ENCODE measurements around the gene PCK2.

PCK2 gene

GRCh38 chr14:24064856-24065255 lies 29.3 kb upstream of the PCK2 start:
- Histone ChIP-seq H3K36me3 (ENCODE audit: control insufficient read depth, insufficient read depth, low read length) (no peaks in the 10 kb centered on the region), H3K4me1 (ENCODE audit: control insufficient read depth, insufficient read depth, low read length) (no peaks in the 10 kb centered on the region), H3K27me3 (ENCODE audit: control insufficient read depth, insufficient read depth, low read length) (no peaks in the 10 kb centered on the region), H3K4me3 (ENCODE audit: low read length) (no peak overlapping the region), H3K27ac (ENCODE audit: low read depth, low read length) (no peak overlapping the region), H3K9ac (ENCODE audit: low read length) (no peak overlapping the region)

DNA sequence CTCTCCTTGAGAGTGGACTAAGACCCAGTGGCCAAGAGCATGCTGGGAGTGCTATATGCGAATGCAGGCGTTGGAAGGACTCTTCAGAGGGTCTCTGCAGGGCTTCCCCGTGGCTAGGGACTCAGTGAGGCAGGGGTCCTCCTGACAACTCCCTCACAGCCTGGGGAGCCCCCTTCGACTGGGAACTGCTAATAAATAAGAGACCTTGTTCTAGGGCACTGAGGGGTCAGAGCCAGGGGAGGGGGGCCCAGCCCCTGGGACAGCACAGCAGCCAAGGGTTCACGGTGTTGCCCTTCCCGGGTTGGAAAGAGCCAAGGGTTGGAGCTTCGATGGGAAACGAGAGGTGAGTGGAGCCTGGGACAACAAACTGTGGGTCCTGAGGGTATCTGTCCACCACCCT lies 28.7 kb upstream of the PCK2 start:
- Histone ChIP-seq H3K4me1 (ENCODE audit: control insufficient read depth, insufficient read depth, low read length) (no peaks in the 10 kb centered on the region), H3K4me3 (ENCODE audit: low read length) (no peak overlapping the region), H3K27ac (ENCODE audit: low read depth, low read length) (no peak overlapping the region), H3K27me3 (ENCODE audit: control insufficient read depth, insufficient read depth, low read length) (no peaks in the 10 kb centered on the region), H3K36me3 (ENCODE audit: control insufficient read depth, insufficient read depth, low read length) (no peaks in the 10 kb centered on the region), H3K9ac (ENCODE audit: low read length) (no peak overlapping the region)

- Histone ChIP-seq H3K36me3 (ENCODE audit: control insufficient read depth, insufficient read depth, low read length) (no peaks in the 10 kb centered on the region), H3K27ac (ENCODE audit: low read depth, low read length) (no peak overlapping the region), H3K9ac (ENCODE audit: low read length) (no peak overlapping the region), H3K4me1 (ENCODE audit: control insufficient read depth, insufficient read depth, low read length) (no peaks in the 10 kb centered on the region), H3K27me3 (ENCODE audit: control insufficient read depth, insufficient read depth, low read length) (no peaks in the 10 kb centered on the region), H3K4me3 (ENCODE audit: low read length) (no peak overlapping the region)
Observed at GRCh38 chr14:24066496-24067132, 27.5 kb upstream of the PCK2 start.

GRCh38 chr14:24067133-24068082 lies 26.7 kb upstream of the PCK2 start:
- Histone ChIP-seq H3K27me3 (ENCODE audit: control insufficient read depth, insufficient read depth, low read length) (no peaks in the 10 kb centered on the region), H3K4me3 (ENCODE audit: low read length) (no peak overlapping the region), H3K4me1 (ENCODE audit: control insufficient read depth, insufficient read depth, low read length) (no peaks in the 10 kb centered on the region), H3K27ac (ENCODE audit: low read depth, low read length) (no peak overlapping the region), H3K9ac (ENCODE audit: low read length) (no peak overlapping the region), H3K36me3 (ENCODE audit: control insufficient read depth, insufficient read depth, low read length) (no peaks in the 10 kb centered on the region)

DNA sequence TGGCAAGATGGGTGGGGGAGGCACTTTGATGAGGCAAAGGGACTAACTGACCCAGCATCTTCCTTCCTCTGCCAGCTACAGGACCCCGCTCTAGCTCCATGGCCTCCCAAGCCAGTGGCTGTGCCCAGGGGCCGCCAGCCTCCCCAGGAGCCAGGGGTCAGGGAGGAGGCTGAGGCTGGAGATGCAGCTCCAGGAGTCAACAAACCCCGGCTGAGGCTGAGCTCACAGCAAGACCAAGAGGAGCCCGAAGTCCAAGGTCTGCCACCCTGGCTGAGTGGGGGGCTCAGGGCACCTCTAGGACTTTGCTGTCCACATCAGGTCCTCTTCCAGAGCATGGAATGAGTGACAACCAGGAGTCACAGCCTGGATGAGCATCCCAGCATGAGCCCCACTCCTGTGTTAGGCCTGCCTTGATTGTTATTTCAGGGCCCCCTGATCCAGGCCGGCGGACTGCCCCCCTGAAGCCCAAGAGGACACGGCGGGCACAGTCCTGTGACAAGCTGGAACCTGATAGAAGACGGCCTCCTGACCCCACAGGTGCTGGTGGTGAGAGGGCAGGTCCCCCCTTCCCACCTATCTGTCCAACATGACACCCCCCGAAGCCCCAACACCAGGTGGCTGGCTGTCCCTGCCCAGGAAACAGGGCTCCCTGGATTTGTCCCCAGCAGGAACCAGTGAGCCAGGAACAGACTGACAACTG lies 25.2 kb upstream of the PCK2 start:
- no peak overlapping the region for H3K27ac ChIP-seq (ENCODE audit: low read depth, low read length)
- no peaks in the 10 kb centered on the region for H3K36me3 ChIP-seq (ENCODE audit: control insufficient read depth, insufficient read depth, low read length)
- no peak overlapping the region for H3K4me3 ChIP-seq (ENCODE audit: low read length)
- no peaks in the 10 kb centered on the region for H3K27me3 ChIP-seq (ENCODE audit: control insufficient read depth, insufficient read depth, low read length)
- H3K4me1 ChIP-seq (ENCODE audit: control insufficient read depth, insufficient read depth, low read length), result no peaks in the 10 kb centered on the region
- H3K9ac ChIP-seq (ENCODE audit: low read length), result no peak overlapping the region

DNA sequence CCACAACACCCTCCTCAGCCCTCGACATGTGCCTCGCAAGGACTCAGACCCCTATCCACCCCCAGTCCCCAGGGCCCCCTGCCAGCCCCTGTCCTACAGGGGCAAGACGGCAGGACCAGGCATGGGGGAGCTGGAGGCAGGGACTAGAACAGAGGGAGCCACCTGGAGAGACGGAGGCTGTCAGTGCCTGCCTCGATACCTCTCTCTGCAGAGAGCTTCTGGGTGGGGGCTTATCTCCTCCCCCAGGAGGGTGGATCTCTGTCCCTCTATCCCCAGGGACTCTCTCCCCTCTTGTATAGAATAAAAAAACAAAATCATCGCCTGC lies 24.7 kb upstream of the PCK2 start:
- no peaks in the 10 kb centered on the region for H3K27me3 ChIP-seq (ENCODE audit: control insufficient read depth, insufficient read depth, low read length)
- H3K4me3 ChIP-seq (ENCODE audit: low read length), result no peak overlapping the region
- no peaks in the 10 kb centered on the region for H3K36me3 ChIP-seq (ENCODE audit: control insufficient read depth, insufficient read depth, low read length)
- no peak overlapping the region for H3K9ac ChIP-seq (ENCODE audit: low read length)
- no peak overlapping the region for H3K27ac ChIP-seq (ENCODE audit: low read depth, low read length)
- no peaks in the 10 kb centered on the region for H3K4me1 ChIP-seq (ENCODE audit: control insufficient read depth, insufficient read depth, low read length)

DNA sequence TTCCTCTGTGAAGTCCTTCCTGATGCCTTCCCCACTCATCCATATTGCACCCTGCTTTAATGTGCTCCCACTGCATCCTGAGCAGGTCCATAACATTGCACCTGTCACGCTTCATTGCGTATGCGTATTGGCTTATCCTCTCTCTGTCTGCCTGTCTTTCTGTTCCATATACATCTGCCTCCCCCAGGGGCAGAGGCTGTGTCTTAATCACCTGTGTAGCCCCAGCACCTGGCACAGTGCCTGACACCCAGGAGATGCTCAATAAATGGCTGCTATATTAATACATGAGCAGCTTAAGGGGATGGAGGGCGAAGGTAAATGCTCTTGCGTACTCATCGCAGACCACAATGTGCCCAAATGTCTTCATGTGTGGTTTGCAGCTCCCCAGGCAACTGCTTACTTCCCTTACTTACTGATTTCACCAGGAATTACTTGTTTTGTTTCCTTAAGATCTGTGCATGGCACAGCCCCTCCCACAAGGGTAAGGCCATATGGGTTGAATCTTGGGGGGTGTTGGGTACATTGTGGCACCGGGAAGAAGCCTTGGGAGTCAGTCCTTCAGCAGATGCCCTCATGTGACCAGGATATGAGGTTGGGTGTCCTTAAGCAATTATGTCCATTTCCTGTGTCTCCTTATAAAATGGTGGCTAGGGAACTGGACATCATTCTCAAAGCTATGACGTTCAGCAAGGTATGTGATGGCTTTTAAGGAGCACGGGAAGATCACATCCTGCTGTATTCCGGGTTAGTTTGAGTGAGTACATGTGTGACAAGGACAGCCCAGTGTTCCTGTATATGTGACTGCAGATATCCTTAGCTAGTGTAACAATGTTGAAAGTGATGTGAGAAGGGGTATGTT lies 23.6 kb upstream of the PCK2 start:
- Histone ChIP-seq H3K36me3 (ENCODE audit: control insufficient read depth, insufficient read depth, low read length) (no peaks in the 10 kb centered on the region), H3K4me1 (ENCODE audit: control insufficient read depth, insufficient read depth, low read length) (no peaks in the 10 kb centered on the region), H3K27ac (ENCODE audit: low read depth, low read length) (no peak overlapping the region), H3K9ac (ENCODE audit: low read length) (no peak overlapping the region), H3K27me3 (ENCODE audit: control insufficient read depth, insufficient read depth, low read length) (no peaks in the 10 kb centered on the region), H3K4me3 (ENCODE audit: low read length) (no peak overlapping the region)

DNA sequence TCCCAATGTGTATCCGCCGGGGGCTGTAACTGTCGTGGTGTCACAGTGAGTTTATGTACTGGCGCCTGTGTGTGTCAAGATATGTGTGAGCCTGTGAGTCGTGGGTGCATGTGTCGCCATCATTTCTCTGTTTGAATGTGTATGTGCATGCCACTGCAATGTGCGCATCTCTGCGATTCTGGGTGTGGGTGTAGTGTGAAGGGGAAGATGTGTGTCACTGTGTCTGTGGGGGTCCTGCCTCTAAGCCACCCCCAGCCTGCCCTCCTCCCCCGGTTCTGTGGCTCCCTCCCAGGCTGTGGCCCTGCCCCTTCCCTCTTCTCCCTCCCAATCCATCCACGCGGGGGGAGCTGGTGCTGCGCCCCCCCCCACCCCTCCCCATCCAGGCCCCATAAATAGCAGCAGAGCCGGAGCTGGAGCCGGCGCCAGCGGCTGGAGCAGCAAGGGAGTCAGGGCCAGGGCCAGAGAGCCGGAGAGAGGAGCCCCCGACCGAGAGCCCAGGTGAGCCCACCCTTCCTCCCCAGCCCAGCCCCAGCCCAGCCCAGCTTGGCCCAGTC lies 22.9 kb upstream of the PCK2 start, which contains the start of gene CPNE6:
Gene CPNE6, plus strand, starts transcription at position 419 of the 554 bp plus-strand sequence. CDS start 1,375 bp downstream, outside the sequence.
- Histone ChIP-seq H3K36me3 (ENCODE audit: control insufficient read depth, insufficient read depth, low read length) (no peaks in the 10 kb centered on the region), H3K27me3 (ENCODE audit: control insufficient read depth, insufficient read depth, low read length) (no peaks in the 10 kb centered on the region), H3K27ac (ENCODE audit: low read depth, low read length) (no peak within 1 kb of the TSS), H3K9ac (ENCODE audit: low read length) (no peak within 1 kb of the TSS), H3K4me3 (ENCODE audit: low read length) (no peak within 1 kb of the TSS), H3K4me1 (ENCODE audit: control insufficient read depth, insufficient read depth, low read length) (no peaks in the 10 kb centered on the region)

DNA sequence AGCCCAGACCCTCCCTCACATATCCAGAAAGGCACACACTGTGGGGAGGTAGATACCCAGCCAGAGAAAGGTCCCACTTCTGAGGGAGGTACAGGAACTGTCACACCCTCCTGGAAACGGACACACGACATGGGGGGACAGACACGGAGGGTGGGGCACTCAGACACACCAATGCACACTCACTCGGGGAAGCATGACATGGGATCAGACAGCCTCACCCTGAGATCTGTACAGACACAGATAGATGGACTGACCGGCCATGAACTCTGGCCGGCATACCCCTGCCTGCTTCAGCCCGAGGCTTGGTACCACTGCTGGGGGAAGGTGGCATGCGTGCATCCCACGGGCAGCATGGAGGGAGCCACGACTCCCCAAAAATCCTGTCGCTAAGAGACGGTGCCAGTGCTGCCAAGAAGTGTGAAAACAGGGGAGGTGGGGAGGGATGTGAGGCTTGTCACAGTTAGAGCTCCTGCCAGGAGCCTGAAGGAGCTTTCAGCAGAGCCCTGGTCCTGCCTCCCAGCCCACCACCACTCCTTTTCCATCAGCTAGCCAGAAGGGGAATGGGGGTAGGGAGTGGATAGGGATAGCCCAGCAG lies 22.2 kb upstream of the PCK2 start:
- H3K4me3 ChIP-seq (ENCODE audit: low read length), result no peak overlapping the region
- H3K9ac ChIP-seq (ENCODE audit: low read length), result no peak overlapping the region
- no peaks in the 10 kb centered on the region for H3K27me3 ChIP-seq (ENCODE audit: control insufficient read depth, insufficient read depth, low read length)
- H3K4me1 ChIP-seq (ENCODE audit: control insufficient read depth, insufficient read depth, low read length), result no peaks in the 10 kb centered on the region
- H3K27ac ChIP-seq (ENCODE audit: low read depth, low read length), result no peak overlapping the region
- H3K36me3 ChIP-seq (ENCODE audit: control insufficient read depth, insufficient read depth, low read length), result no peaks in the 10 kb centered on the region

DNA sequence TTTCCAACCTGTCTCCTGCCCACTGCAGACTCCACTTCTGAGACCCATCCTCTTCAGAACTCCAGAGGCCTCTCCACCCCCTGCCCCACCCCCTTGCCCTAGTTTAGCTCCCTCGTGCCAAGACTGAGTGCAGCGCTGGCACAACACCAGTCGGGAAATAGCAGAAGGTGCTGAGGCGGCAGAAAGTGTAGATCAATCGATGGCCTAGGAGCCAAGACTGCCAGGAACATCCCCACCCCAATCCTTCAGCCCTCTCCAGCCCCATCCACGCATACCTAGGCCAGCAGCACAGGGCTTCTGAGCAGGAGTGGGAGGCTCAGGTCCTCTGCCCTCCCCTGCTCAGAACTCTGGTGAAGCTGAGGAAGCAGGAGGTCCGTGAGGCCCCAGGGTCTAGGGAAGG lies 21.7 kb upstream of the PCK2 start:
- Histone ChIP-seq H3K36me3 (ENCODE audit: control insufficient read depth, insufficient read depth, low read length) (no peaks in the 10 kb centered on the region), H3K4me1 (ENCODE audit: control insufficient read depth, insufficient read depth, low read length) (no peaks in the 10 kb centered on the region), H3K27me3 (ENCODE audit: control insufficient read depth, insufficient read depth, low read length) (no peaks in the 10 kb centered on the region), H3K9ac (ENCODE audit: low read length) (no peak overlapping the region), H3K4me3 (ENCODE audit: low read length) (no peak overlapping the region), H3K27ac (ENCODE audit: low read depth, low read length) (no peak overlapping the region)
